ENCODE data around the gene SIGLEC10. TPM values are rescaled to one million over a fixed set of nuclear protein-coding genes. Genes with fewer than 3 reads are reported as not detected.
A peak's percentile ranks its signal among the peaks of the same experiment; 100 is the strongest.

Gene SIGLEC10
- total and polyA plus RNA-seq, 9 of the 15 experiments (the other 6 are each of a cell fraction or from before 2014, with no cell fraction given) = 0.10 to 1.8 (median 0.82) TPM

DNA sequence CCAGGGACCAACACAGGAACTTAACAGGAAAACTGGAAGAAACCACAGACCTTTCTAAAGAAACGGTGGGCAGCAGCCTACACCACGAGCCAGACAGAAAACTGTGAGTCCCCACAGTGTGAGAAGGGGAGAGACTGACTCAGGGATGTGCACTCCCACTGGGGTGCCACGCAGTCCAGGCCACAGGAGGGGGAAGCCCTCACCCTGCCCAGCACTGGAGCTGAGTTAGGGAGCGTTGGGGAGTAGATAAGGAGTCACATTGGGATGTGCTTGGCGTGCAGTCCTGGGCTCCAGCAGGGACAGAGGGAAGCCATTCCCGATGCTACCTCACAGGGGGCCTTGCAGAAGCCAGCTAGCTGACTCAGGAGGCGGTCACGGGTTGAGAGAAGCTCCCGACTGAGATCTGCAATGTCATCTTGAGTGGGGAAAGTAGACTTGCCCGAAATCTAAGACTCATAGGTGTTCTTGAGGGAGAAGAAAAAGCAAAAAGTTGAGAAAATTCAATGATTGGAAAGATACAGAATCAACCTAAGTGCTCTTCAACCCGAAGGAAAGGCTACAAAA lies 23.5 kb upstream of the SIGLEC10 start (continued):
- TF ChIP-seq, protein P1, sequence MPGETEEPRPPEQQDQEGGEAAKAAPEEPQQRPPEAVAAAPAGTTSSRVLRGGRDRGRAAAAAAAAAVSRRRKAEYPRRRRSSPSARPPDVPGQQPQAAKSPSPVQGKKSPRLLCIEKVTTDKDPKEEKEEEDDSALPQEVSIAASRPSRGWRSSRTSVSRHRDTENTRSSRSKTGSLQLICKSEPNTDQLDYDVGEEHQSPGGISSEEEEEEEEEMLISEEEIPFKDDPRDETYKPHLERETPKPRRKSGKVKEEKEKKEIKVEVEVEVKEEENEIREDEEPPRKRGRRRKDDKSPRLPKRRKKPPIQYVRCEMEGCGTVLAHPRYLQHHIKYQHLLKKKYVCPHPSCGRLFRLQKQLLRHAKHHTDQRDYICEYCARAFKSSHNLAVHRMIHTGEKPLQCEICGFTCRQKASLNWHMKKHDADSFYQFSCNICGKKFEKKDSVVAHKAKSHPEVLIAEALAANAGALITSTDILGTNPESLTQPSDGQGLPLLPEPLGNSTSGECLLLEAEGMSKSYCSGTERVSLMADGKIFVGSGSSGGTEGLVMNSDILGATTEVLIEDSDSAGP (CRISPR knock-in tag; IDR thresholded peaks at IDR 0.05) = no peak
- TF ChIP-seq BRD4 (IDR thresholded peaks at IDR 0.05) (0 out of 2 replicates have a peak, but pooled peaks have one; percentile 33), KDM1A (IDR thresholded peaks at IDR 0.05) (no peak), HNRNPH1 (optimal IDR thresholded peaks at IDR 0.05; ENCODE audit: low read depth, low read length) (no peak), TCFL5 (CRISPR knock-in tag; conservative IDR thresholded peaks at IDR 0.05) (no peak), HDGF (IDR thresholded peaks at IDR 0.05) (0 out of 2 replicates have a peak, but pooled peaks have one; percentile 46), PRPF4 (IDR thresholded peaks at IDR 0.05; ENCODE audit: insufficient read depth, low read depth, low read length, poor library complexity, severe bottlenecking) (no peak), XRCC5 (IDR thresholded peaks at IDR 0.05; ENCODE audit: low read depth, low read length) (no peak), RFX1 (IDR thresholded peaks at IDR 0.05) (no peak), RFX7 (CRISPR knock-in tag; IDR thresholded peaks at IDR 0.05) (no peak), ZNF717 (CRISPR knock-in tag; IDR thresholded peaks at IDR 0.05) (no peak), ZNF507 (tag; conservative IDR thresholded peaks at IDR 0.05) (no peak), ARID2 (IDR thresholded peaks at IDR 0.05) (no peak), NR2F6 (CRISPR knock-in tag; IDR thresholded peaks at IDR 0.05) (no peak), BCL6 (CRISPR knock-in tag; IDR thresholded peaks at IDR 0.05) (no peak), MAFK (IDR thresholded peaks at IDR 0.05; ENCODE audit: low read length) (peak; percentile 85)
- TF ChIP-seq, protein P2, sequence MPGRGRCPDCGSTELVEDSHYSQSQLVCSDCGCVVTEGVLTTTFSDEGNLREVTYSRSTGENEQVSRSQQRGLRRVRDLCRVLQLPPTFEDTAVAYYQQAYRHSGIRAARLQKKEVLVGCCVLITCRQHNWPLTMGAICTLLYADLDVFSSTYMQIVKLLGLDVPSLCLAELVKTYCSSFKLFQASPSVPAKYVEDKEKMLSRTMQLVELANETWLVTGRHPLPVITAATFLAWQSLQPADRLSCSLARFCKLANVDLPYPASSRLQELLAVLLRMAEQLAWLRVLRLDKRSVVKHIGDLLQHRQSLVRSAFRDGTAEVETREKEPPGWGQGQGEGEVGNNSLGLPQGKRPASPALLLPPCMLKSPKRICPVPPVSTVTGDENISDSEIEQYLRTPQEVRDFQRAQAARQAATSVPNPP (IDR thresholded peaks at IDR 0.05; ENCODE audit: borderline replicate concordance, insufficient read depth, insufficient read length) = no peak
- TF ChIP-seq, protein P3, sequence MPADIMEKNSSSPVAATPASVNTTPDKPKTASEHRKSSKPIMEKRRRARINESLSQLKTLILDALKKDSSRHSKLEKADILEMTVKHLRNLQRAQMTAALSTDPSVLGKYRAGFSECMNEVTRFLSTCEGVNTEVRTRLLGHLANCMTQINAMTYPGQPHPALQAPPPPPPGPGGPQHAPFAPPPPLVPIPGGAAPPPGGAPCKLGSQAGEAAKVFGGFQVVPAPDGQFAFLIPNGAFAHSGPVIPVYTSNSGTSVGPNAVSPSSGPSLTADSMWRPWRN (IDR thresholded peaks at IDR 0.05; ENCODE audit: low read depth) = no peak
- TF ChIP-seq, protein P4, sequence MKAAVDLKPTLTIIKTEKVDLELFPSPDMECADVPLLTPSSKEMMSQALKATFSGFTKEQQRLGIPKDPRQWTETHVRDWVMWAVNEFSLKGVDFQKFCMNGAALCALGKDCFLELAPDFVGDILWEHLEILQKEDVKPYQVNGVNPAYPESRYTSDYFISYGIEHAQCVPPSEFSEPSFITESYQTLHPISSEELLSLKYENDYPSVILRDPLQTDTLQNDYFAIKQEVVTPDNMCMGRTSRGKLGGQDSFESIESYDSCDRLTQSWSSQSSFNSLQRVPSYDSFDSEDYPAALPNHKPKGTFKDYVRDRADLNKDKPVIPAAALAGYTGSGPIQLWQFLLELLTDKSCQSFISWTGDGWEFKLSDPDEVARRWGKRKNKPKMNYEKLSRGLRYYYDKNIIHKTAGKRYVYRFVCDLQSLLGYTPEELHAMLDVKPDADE (conservative IDR thresholded peaks at IDR 0.05; ENCODE audit: control insufficient read depth, low read depth, low read length) = no peak

All from K562 (cell line).